AG04450 (cell line): ENCODE data around the gene EEF1AKMT1. TPM values are rescaled to one million over a fixed set of nuclear protein-coding genes. Genes with fewer than 3 reads are reported as not detected.

ENCODE experiments used
- CTCF ChIA-PET: fragments of 300-600, 350-600 bp; formaldehyde crosslinking; extraction: SDS; loops from one replicate; lab custom pipeline; 2022; ENCODE audit warnings: antibody characterized with exemption, inconsistent platforms; lab: Charles Lee
- POLR2A ChIA-PET: fragments of 350-600 bp; formaldehyde crosslinking; extraction: SDS; loops from one replicate; lab custom pipeline; 2021; ENCODE audit warnings: antibody characterized with exemption, inconsistent platforms; lab: Yijun Ruan, JAX
- DNase-seq: peaks from one replicate; pipeline ENCODE4 v3.0.0-alpha.2; 2011; ENCODE audit warnings: low read depth, low spot score
- H3K27ac ChIP-seq: one replicate; pipeline ENCODE4 v1.5.1; 2012; ENCODE audit warnings: low read depth, low read length, control low read depth
- H3K27me3 ChIP-seq: one replicate; pipeline ENCODE4 v1.6.0; 2012; ENCODE audit warnings: low read length; ENCODE audit not compliant: control insufficient read depth, insufficient read depth
- H3K4me3 ChIP-seq: 2 replicates; pipeline ENCODE4 v1.5.1; 2011; ENCODE audit warnings: mild to moderate bottlenecking, low read depth, low read length, control low read depth
- H3K9me3 ChIP-seq: 2 replicates; pipeline ENCODE4 v1.5.1; 2012; ENCODE audit warnings: low read length; ENCODE audit not compliant: control insufficient read depth, insufficient read depth
- CTCF ChIP-seq: IDR thresholded peaks from 2 replicates; pipeline ENCODE4 v1.5.1; 2011; ENCODE audit warnings: low read depth, low read length, control low read depth, inconsistent platforms
- polyA minus RNA-seq: library from RNA; depleted of rRNA, polyadenylated mRNA; stranded (reverse); fragments of >200 nt; gene quantifications from 2 replicates; pipeline ENCODE4 v1.2.3, GENCODE V29; 2011; rRNA and poly(A)+ RNA removed
- polyA plus RNA-seq: library from polyadenylated mRNA; depleted of rRNA; stranded (reverse); fragments of >200 nt; gene quantifications from 2 replicates; pipeline ENCODE4 v1.2.3, GENCODE V29; 2011; rRNA removed

The EEF1AKMT1 gene
- polyA plus RNA-seq (14.7 and 19.5 TPM in 2 replicates), polyA minus RNA-seq (7.3 and 8.8 TPM in 2 replicates)

- Histone ChIP-seq H3K27me3 (no peaks in the 10 kb centered on the region), H3K4me3 (peak within 1 kb of the TSS; percentile 68), H3K9me3 (no peaks in the 10 kb centered on the region; the same call in none of the 2 replicates), H3K27ac (peak within 1 kb of the TSS; percentile 79)
- peak; percentile 85 for DNase-seq
- POLR2A ChIA-PET = interaction anchor here (0.6 to 1.5 kb wide), 3 partner anchors 8 to 54 kb away, joined by 3 to 4 read pairs (median 4); no protein-coding TSS in a partner anchor
- no peak for TF ChIP-seq CTCF
- CTCF ChIA-PET = interaction anchor here (1.3 kb wide), 1 partner anchor 69 kb away, joined by 4 read pairs; the partner anchor contains the start of gene IL17D
These were observed at the start of gene EEF1AKMT1 for GRCh38 chr13:20773194-20774080. TSS of gene EEF1AKMT1 (minus strand) at chr13:20773961. CDS start at chr13:20757598, 16,363 bp downstream.

- DNase-seq = no peak
- Histone ChIP-seq H3K9me3 (no peaks in the 10 kb centered on the region), H3K27ac (no peak overlapping the region), H3K27me3 (no peaks in the 10 kb centered on the region), H3K4me3 (no peak overlapping the region)
- no peak for TF ChIP-seq CTCF
- ChIA-PET POLR2A (no interaction called here), CTCF (no interaction called here)
These were observed 49.3 kb upstream of the EEF1AKMT1 start for GRCh38 chr13:20823071-20823470.

GRCh38 chr13:20822406-20822805 is 48.6 kb upstream of the EEF1AKMT1 start:
- Histone ChIP-seq H3K27me3 (no peaks in the 10 kb centered on the region), H3K27ac (no peak overlapping the region), H3K4me3 (no peak overlapping the region), H3K9me3 (no peaks in the 10 kb centered on the region)
- no peak for DNase-seq
- no peak for TF ChIP-seq CTCF
- POLR2A ChIA-PET = no interaction called here
- CTCF ChIA-PET = interaction anchor here (0.6 kb wide), 1 partner anchor 594 kb away, joined by 7 read pairs; no protein-coding TSS in a partner anchor

GRCh38 chr13:20819715-20820114 is 46.0 kb upstream of the EEF1AKMT1 start:
- Histone ChIP-seq H3K4me3 (no peak overlapping the region), H3K27me3 (no peaks in the 10 kb centered on the region), H3K27ac (no peak overlapping the region), H3K9me3 (no peaks in the 10 kb centered on the region)
- no peak for DNase-seq
- TF ChIP-seq CTCF = no peak
- POLR2A ChIA-PET = no interaction called here
- CTCF ChIA-PET = interaction anchor here (1.1 to 1.7 kb wide), 2 partner anchors 9 to 13 kb away, joined by 3 to 16 read pairs; no protein-coding TSS in a partner anchor

GRCh38 chr13:20815464-20815863 is 41.7 kb upstream of the EEF1AKMT1 start:
- H3K9me3 ChIP-seq = no peaks in the 10 kb centered on the region
- ChIA-PET POLR2A (no interaction called here), CTCF (interaction anchor here (0.6 to 3.0 kb wide), 6 partner anchors 11 to 101 kb away, joined by 3 to 38 read pairs (median 4); no protein-coding TSS in a partner anchor)
- H3K27me3 ChIP-seq = no peaks in the 10 kb centered on the region
- no peak overlapping the region for H3K4me3 ChIP-seq
- TF ChIP-seq CTCF = no peak
- DNase-seq = no peak
- H3K27ac ChIP-seq = no peak overlapping the region
